Measurements from ENCODE around the gene RHBDL3. TPM values are rescaled to one million over a fixed set of nuclear protein-coding genes. Genes with fewer than 3 reads are reported as not detected.

RHBDL3 gene
- total and polyA plus RNA-seq, 2 of the 8 experiments (the other 6 are each of a cell fraction or from before 2014, with no cell fraction given) = 9.6 to 12.2 TPM

- Histone ChIP-seq H4K20me1 (replicated peaks in 1 of 2; ENCODE audit: control insufficient read depth in 1 of 2, insufficient read depth in 2 of 2, low read length in 2 of 2) (peaks cover 26 to 36% of the 10 kb centered on the region in 2 experiments), H2BK120ac (replicated peaks; ENCODE audit: low read depth, low read length) (no peak overlapping the region), H3K56ac (replicated peaks; ENCODE audit: insufficient read length, low read depth, low read length) (no peak overlapping the region), H3K23me2 (ENCODE audit: low read depth, low read length) (no peaks in the 10 kb centered on the region), H4K91ac (replicated peaks; ENCODE audit: insufficient read length, low read length) (no peak overlapping the region), H3K18ac (ENCODE audit: extremely low read depth, low read length) (no peak overlapping the region), H3K79me1 (ENCODE audit: low read depth, low read length) (peaks cover 4% of the 10 kb centered on the region; the same call in 1 of the 2 replicates), H2AK5ac (ENCODE audit: low read depth, low read length) (no peak overlapping the region), H3K9ac (replicated peaks in 1 of 4; ENCODE audit: extremely low read depth in 1 of 4, low read depth in 3 of 4, low read length in 3 of 4) (no peak overlapping the region), H3K4me2 (ENCODE audit: insufficient read depth in 1 of 2, low read depth in 2 of 2, low read length in 2 of 2) (peak overlapping the region in 1 of 2 experiments; percentile 15; a peak in 1 of 4 replicates), H3K9me3 (ENCODE audit: insufficient read depth in 2 of 2, low read depth in 1 of 2, low read length in 1 of 2) (no peaks in the 10 kb centered on the region), H2BK20ac (ENCODE audit: low read length) (no peak overlapping the region), H3K79me2 (ENCODE audit: control insufficient read depth in 1 of 2, insufficient read depth in 2 of 2, low read length in 2 of 2) (peaks cover 44 to 94% of the 10 kb centered on the region in 2 experiments), H4K8ac (ENCODE audit: extremely low read depth, insufficient read depth, low read length) (no peak overlapping the region), H3K14ac (ENCODE audit: insufficient read length) (no peak overlapping the region), H2BK15ac (ENCODE audit: low read length) (no peak overlapping the region), H2AFZ (ENCODE audit: low read length) (no peak overlapping the region), H2BK5ac (ENCODE audit: low read depth, low read length) (no peak overlapping the region), H3K27ac (ENCODE audit: low read depth, low read length) (no peak overlapping the region), H2BK12ac (ENCODE audit: low read depth, low read length) (no peak overlapping the region), H3K4me3 (ENCODE audit: extremely low read depth in 1 of 4, insufficient read depth in 2 of 4, low read depth in 3 of 4, low read length in 4 of 4) (no peak overlapping the region), H3K4me1 (replicated peaks in 1 of 4; ENCODE audit: control insufficient read depth in 3 of 4, insufficient read depth in 4 of 4, low read length in 3 of 4) (no peaks in the 10 kb centered on the region; a peak in 1 of 7 replicates), H4K5ac (ENCODE audit: insufficient read length, low read depth, low read length) (no peak overlapping the region), H3K27me3 (replicated peaks in 1 of 4; ENCODE audit: control insufficient read depth in 3 of 4, extremely low read depth in 1 of 4, insufficient read depth in 3 of 4, low read length in 3 of 4) (no peaks in the 10 kb centered on the region), H3K23ac (ENCODE audit: insufficient read length) (no peak overlapping the region), H3K36me3 (ENCODE audit: control insufficient read depth in 2 of 4, insufficient read depth in 4 of 4, low read length in 3 of 4) (peaks cover 10 to 81% (median 40%) of the 10 kb centered on the region in 4 experiments), H3K4ac (replicated peaks; ENCODE audit: insufficient read length, low read depth, low read length) (no peak overlapping the region)
- TF ChIP-seq, protein P1, sequence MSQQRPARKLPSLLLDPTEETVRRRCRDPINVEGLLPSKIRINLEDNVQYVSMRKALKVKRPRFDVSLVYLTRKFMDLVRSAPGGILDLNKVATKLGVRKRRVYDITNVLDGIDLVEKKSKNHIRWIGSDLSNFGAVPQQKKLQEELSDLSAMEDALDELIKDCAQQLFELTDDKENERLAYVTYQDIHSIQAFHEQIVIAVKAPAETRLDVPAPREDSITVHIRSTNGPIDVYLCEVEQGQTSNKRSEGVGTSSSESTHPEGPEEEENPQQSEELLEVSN (IDR thresholded peaks at IDR 0.05) = no peak
- TF ChIP-seq POLR2A (IDR thresholded peaks at IDR 0.05; ENCODE audit: control extremely low read depth in 1 of 2, low read depth in 2 of 2, low read length in 2 of 2) (0 out of 3 replicates have a peak, but pooled peaks of 1 of the 2 experiments have one; percentile 16), BACH1 (IDR thresholded peaks at IDR 0.05; ENCODE audit: low read length) (no peak), CBX5 (IDR thresholded peaks at IDR 0.05; ENCODE audit: low read depth, low read length) (no peak)
- POLR2A ChIA-PET (ENCODE audit: partially characterized antibody) = interaction anchor here (0.9 to 8.0 kb wide), 4 partner anchors 14 to 75 kb away, joined by 3 to 65 read pairs (median 6); no protein-coding TSS in a partner anchor
- CTCF ChIA-PET (ENCODE audit: partially characterized antibody) = no interaction called here
- no peak for FAIRE-seq
- 92% methylated on average over 6 of the region's 6 CpGs; no CpG with 5 or more reads in 1 of the 2 experiments for WGBS, 2 experiments (ENCODE audit: extremely low coverage in 1 of 2, insufficient coverage in 1 of 2, insufficient read length in 1 of 2, insufficient replicate concordance in 2 of 2, low coverage in 1 of 2, low lambda C conversion rate in 2 of 2, missing lambda C conversion rate in 1 of 2)
- no peak for DNase-seq (ENCODE audit: low read depth in 1 of 2, low spot score in 2 of 2)
Observed at GRCh38 chr17:32355649-32356377, 90.2 kb downstream of the RHBDL3 start.
